ENCODE data around the gene GALNT18.

GALNT18 gene

GRCh38 chr11:11268706-11269105, 353.1 kb downstream of the GALNT18 start:
- DNase-seq (ENCODE audit: low read depth in 2 of 2): no peak

- DNase-seq (ENCODE audit: low read depth in 2 of 2): no peak
These were observed 353.7 kb downstream of the GALNT18 start for GRCh38 chr11:11268119-11268518.

- no peak for DNase-seq (ENCODE audit: low read depth in 2 of 2)
These were observed 354.5 kb downstream of the GALNT18 start for GRCh38 chr11:11267312-11267711.

- DNase-seq (ENCODE audit: low read depth in 2 of 2): peak in 1 of 2 donors; percentile 18
These were observed 355.7 kb downstream of the GALNT18 start for GRCh38 chr11:11265994-11266606.

DNA sequence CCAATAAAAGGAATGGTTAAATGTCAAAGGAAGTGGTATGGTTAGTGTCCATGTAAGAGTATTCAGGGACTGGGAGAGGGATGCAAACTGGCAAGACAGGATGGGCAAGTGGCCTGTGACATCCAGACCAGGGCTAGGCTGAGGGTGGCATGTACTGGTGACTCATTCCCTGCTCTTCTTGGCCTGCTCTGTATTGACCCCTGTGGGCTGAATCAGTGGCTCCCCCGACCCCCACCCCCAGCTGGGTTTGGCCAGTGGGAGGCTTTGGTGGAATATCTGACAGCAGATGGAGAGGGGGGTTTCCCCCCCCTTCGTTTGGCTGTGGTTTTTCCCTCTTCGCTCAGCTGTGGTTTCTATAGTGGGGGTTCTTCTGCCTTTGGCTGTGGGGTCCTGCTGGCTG, 356.5 kb downstream of the GALNT18 start:
- no peak for DNase-seq (ENCODE audit: low read depth in 2 of 2)

GRCh38 chr11:11263238-11264005, 358.4 kb downstream of the GALNT18 start:
- no peak for DNase-seq (ENCODE audit: low read depth in 2 of 2)

DNA sequence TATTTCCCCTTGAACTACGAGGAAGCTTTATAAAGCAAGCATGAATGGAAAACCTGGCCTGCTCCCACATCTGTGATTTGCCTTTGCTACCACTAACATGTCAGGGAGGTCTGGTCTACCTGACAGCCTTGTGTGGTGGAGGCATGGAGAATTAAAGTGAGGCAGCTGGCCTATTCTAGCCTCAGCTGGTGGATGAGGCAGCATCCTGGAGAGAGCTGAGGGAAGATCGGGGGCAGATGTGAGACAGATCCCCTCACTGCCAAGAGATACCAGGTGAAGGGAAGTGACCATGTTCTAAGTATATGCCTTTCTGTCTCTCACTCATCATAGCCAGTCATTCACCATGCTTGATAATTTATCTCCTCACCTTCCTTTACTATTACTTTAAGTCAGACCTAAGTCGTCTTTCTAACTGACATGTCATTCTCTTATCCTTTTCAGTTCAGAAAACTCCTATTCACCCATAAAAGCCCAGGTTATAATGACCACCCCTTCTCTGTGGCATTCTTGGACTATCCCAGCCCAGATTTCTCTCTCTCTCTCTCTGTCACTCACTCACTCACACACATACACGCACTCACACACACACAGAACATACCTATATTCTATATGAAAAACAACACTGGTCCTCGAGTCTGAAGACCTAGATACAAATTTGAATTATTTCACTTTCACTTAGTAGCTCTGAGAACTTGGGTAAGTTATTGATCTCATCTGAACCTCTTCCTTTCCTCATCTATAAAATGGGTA, 359.5 kb downstream of the GALNT18 start:
- no peak for DNase-seq (ENCODE audit: low read depth in 2 of 2)

GRCh38 chr11:11261629-11262028, 360.2 kb downstream of the GALNT18 start:
- DNase-seq (ENCODE audit: low read depth in 2 of 2): no peak

- DNase-seq (ENCODE audit: low read depth in 2 of 2): no peak
These were observed 360.9 kb downstream of the GALNT18 start for GRCh38 chr11:11260903-11261302.

- no peak for DNase-seq (ENCODE audit: low read depth in 2 of 2)
These were observed 367.8 kb downstream of the GALNT18 start for GRCh38 chr11:11253995-11254394.

DNA sequence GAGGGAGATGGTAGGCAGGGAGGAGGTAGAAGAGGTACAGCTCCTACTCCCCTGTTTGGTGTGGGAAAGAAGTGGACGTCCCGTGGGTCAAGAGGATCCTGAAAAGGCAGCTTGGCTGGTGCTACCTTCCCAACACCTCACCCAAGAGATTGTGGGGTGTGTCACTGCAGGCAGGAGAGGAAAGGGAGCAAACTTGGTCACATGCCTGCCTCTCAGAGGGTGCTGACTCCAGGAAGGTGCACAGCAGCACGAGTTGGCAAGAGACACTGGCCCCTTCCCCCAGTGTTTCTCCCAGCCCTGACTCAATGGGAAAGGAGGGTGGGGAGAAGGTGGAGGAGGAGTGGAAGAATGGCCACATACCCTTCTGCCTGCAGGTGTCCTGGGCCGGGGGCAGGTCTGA, 368.3 kb downstream of the GALNT18 start:
- DNase-seq (ENCODE audit: low read depth in 2 of 2): no peak

DNA sequence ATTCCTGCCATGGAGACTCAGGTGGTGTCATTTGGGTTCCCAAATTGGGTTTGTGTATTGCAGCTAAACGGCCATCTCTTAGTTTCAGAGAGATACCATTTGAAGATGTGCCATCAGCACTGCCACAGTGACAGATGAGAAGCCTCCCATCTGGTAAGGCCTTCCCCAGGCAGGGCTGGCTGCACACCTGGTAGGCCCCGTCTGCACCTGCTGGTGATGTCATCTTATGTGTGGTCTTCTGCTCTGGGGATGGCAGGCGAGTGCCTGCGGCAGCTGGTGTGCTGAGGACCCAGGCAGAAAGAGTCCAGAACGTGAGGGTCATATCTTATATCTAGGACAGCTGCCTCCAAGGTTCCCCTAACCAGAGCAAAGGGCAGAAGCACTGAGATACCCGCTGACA, 369.4 kb downstream of the GALNT18 start:
- no peak for DNase-seq (ENCODE audit: low read depth in 2 of 2)

DNA sequence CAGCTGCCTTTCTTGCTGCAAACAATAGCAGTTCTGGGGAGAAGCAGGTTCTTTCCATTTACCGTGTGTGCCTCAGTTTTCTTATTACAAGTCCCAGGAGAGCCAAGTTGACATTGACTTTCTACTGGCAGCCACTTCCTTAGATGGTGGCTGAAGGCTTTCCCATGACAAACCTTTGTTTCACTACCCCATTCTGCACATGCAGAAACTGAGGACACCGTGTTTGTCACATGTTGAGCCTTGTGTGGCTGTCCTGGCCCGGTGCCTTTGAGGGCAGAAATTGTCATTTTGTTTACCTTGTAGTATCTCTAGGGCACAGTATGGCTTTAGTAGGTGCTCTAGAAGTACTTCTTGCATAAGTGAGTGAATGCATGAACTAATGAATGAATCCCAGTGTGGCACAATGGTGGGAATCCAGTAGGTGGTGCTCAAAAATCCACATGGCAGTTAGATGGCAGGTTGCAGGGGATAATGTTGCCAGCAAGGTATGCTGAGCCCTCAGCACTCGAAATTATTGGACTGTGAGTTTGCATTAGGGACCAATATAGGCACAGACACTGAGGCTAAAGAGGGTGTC, 370.3 kb downstream of the GALNT18 start:
- no peak for DNase-seq (ENCODE audit: low read depth in 2 of 2)

GRCh38 chr11:11250470-11250869, 371.3 kb downstream of the GALNT18 start:
- DNase-seq (ENCODE audit: low read depth in 2 of 2): no peak

DNA sequence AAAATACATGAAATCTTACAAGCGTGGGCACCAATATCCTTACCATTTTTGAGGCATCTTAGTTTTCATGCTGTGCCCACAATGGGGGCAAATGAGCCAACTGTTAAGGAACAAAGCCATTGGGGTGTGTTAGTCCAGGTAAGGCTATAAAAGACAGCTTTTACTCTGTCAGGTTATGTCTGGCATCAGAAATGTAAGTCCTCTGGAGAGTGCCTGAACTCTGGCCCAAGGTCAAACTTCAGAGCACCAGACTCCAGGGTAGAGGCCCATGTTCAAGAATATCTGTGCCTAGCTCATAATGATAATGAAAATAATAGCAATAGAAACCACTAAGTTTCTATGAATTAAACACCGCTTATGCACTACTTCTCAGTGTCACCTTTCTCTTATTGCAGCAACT, 374.2 kb downstream of the GALNT18 start:
- no peak for DNase-seq (ENCODE audit: low read depth in 2 of 2)

DNA sequence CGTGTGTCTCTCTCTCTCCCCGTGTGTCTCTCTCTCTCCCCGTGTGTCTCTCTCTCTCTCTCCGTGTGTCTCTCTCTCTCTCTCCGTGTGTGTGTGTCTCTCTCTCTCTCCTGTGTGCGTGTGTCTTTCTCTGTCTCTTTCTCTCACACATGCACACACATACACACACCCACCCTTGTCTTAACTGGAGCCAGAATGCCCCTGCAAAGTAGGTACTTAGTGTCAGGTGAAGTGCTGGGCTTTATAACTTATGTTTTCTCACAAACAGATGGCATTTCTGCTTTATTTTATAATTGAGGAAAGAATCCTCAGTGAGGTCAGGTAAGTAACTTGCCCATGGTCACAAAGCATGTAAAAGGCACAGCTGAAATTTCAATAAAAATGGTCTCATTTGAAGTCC, 374.7 kb downstream of the GALNT18 start:
- no peak for DNase-seq (ENCODE audit: low read depth in 2 of 2)

GRCh38 chr11:11246166-11246565, 375.6 kb downstream of the GALNT18 start:
- DNase-seq (ENCODE audit: low read depth in 2 of 2): no peak

DNA sequence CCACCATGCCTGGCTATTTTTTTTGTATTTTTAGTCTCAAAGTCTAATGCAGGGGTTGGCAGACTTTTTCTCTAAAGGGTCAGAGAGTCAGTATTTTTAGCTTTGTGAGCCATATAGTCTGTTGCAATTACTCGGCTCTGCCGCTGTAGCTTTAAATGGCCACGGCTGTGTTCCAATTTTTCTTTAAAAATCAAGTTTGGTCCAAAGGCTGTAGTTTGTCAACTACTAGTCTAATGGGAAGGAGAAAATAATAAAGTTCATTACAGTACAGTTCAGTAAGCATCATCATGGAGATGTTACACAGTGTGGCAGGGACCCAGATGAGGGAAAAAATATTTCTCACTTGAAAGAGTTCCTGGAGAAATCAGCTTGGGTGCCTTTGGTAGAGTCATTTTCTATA, 376.4 kb downstream of the GALNT18 start:
- no peak for DNase-seq (ENCODE audit: low read depth in 2 of 2)

DNA sequence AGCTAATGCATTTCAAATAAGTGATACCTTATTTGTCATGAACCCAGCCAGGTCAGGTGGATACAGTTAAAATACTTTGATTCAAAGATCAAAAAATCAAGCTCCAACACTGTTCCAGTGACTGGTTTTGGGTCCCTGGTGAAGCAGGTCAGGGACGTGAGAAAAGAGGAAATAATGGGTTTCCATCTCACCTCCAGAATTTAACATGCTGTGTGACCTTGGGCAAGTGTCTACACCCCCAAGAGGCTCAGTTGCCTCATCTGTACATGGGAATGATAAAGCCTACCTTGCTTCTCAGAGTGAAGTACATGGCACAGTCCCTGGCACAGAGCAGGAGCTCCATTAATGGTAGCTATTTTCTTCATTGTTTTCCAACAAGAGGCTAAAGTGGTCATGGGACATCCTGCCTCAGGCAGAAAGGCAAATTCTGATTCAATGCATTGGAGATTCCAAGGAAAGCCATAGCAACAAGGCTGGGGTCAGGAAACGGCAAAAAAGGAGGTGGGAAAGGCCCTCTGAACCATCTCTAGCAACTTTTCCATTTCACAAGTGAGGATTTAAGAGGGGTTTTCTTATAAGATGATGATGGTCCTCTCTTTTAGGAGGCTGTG, 377.2 kb downstream of the GALNT18 start:
- no peak for DNase-seq (ENCODE audit: low read depth in 2 of 2)

- peak in 1 of 2 donors; percentile 5 for DNase-seq (ENCODE audit: low read depth in 2 of 2)
These were observed 378.0 kb downstream of the GALNT18 start for GRCh38 chr11:11243590-11244469.

- DNase-seq (ENCODE audit: low read depth in 2 of 2): no peak
These were observed 378.6 kb downstream of the GALNT18 start for GRCh38 chr11:11243209-11243589.
